GM12878 (cell line): ENCODE measurements around the gene UBTF.

Source experiments
- BCL11A ChIP-seq: IDR thresholded peaks from 2 replicates; pipeline ENCODE4 v1.6.1; 2011; ENCODE audit warnings: low read depth, low read length
- BRCA1 ChIP-seq: IDR thresholded peaks from 2 replicates; pipeline ENCODE4 v1.6.1; 2011; ENCODE audit warnings: low read depth, low read length, improper control_type of control experiment
- CREB1 ChIP-seq: IDR thresholded peaks from 2 replicates; pipeline ENCODE4 v1.6.1; 2012; ENCODE audit warnings: low read depth, mild to moderate bottlenecking, inconsistent platforms
- CTCF ChIP-seq, 3 experiments: IDR thresholded peaks in 2 of 3; conservative IDR thresholded peaks in 1 of 3; 2 replicates each; pipeline ENCODE4 v1.5.1; 2011; ENCODE audit warnings: low read depth in 3 of 3, low read length in 3 of 3, mild to moderate bottlenecking in 3 of 3, control low read depth in 2 of 3, moderate library complexity in 2 of 3, inconsistent platforms in 1 of 3, mixed read lengths in 1 of 3; ENCODE audit not compliant: control insufficient read depth in 2 of 3, insufficient read depth in 1 of 3; ENCODE audit errors: extremely low read depth in 1 of 3
- EP300 ChIP-seq, 2 experiments: fragments of 150-350 bp in 1 of 2; IDR thresholded peaks; 2 replicates each; pipeline ENCODE4 v1.6.1; 2011 to 2012; ENCODE audit warnings: low read depth in 2 of 2, low read length in 2 of 2, borderline replicate concordance in 1 of 2, improper control_type of control experiment in 1 of 2, inconsistent platforms in 1 of 2; ENCODE audit not compliant: control insufficient read depth in 1 of 2
- NBN ChIP-seq: fragments of 450-650 bp; IDR thresholded peaks from 2 replicates; pipeline ENCODE4 v1.6.1; 2016
- NFIC ChIP-seq: IDR thresholded peaks from 2 replicates; pipeline ENCODE4 v1.6.1; 2012; ENCODE audit warnings: low read depth, mild to moderate bottlenecking, inconsistent platforms, low read length, moderate library complexity
- NRF1 ChIP-seq: conservative IDR thresholded peaks from 2 replicates; pipeline ENCODE4 v1.6.1; 2011; ENCODE audit warnings: mild to moderate bottlenecking, low read depth, low read length, improper control_type of control experiment
- POLR2A ChIP-seq: IDR thresholded peaks from 2 replicates; pipeline ENCODE4 v1.6.1; 2011; ENCODE audit warnings: low read depth, mild to moderate bottlenecking, low read length
- POLR2AphosphoS5 ChIP-seq: IDR thresholded peaks from 2 replicates; pipeline ENCODE4 v1.6.1; 2011; ENCODE audit warnings: mild to moderate bottlenecking, low read length, inconsistent platforms
- SIN3A ChIP-seq: IDR thresholded peaks from 2 replicates; pipeline ENCODE4 v1.6.1; 2012; ENCODE audit warnings: low read depth, low read length, improper control_type of control experiment
- SP1 ChIP-seq: IDR thresholded peaks from one replicate; pipeline ENCODE4 v1.6.1; 2011; ENCODE audit warnings: low read depth, low read length
- USF2 ChIP-seq: IDR thresholded peaks from 2 replicates; pipeline ENCODE4 v1.6.1; 2011; ENCODE audit warnings: low read depth, low read length, improper control_type of control experiment, borderline replicate concordance
- ZZZ3 ChIP-seq: IDR thresholded peaks from 2 replicates; pipeline ENCODE4 v1.6.1; 2011; ENCODE audit warnings: low read depth; ENCODE audit not compliant: control insufficient read depth, insufficient read length

- TF ChIP-seq BRCA1 = no peak
- no peak for TF ChIP-seq POLR2AphosphoS5
- TF ChIP-seq USF2 = no peak
- TF ChIP-seq CTCF (IDR thresholded peaks at IDR 0.05 in 2 of 3, conservative IDR thresholded peaks at IDR 0.05 in 1 of 3; ENCODE audit: control insufficient read depth in 2 of 3, extremely low read depth in 1 of 3, insufficient read depth in 1 of 3, low read depth in 3 of 3, low read length in 3 of 3) = no peak
- TF ChIP-seq NBN = no peak
- TF ChIP-seq BCL11A = no peak
- no peak for TF ChIP-seq POLR2A
- no peak for TF ChIP-seq NFIC
- TF ChIP-seq CREB1 = no peak
- no peak for TF ChIP-seq EP300 (IDR thresholded peaks at IDR 0.05; ENCODE audit: borderline replicate concordance in 1 of 2, control insufficient read depth in 1 of 2, low read depth in 2 of 2, low read length in 2 of 2)
- no peak for TF ChIP-seq NRF1
- TF ChIP-seq ZZZ3 = no peak
- no peak for TF ChIP-seq SP1
- TF ChIP-seq SIN3A = no peak
Observed at GRCh38 chr17:44255915-44256314, 36.4 kb upstream of the UBTF start.
